Neural crest cell (in vitro differentiated cells): Measurements from ENCODE around the gene LSP1. TPM values are rescaled to one million over a fixed set of nuclear protein-coding genes. Genes with fewer than 3 reads are reported as not detected.
"Not testable (repeated sequence)": the region's sequence is repeated elsewhere in the genome, so short reads cannot be mapped to it uniquely, and the experiment has no call there.

Source experiments
- DNase-seq: peaks from one replicate; pipeline ENCODE4 v3.0.0; 2021; ENCODE audit warnings: low read depth, mixed read lengths, low spot score
- H3K27ac Mint-ChIP-seq: one replicate; pipeline ENCODE4 v1.8.0; 2021; ENCODE audit warnings: mild to moderate bottlenecking, mixed read lengths; ENCODE audit not compliant: unreplicated experiment
- H3K27me3 Mint-ChIP-seq: 2 replicates; pipeline ENCODE4 v1.8.0; 2021; ENCODE audit warnings: low read depth, mild to moderate bottlenecking, mixed read lengths
- H3K36me3 Mint-ChIP-seq: 2 replicates; pipeline ENCODE4 v1.8.0; 2021; ENCODE audit warnings: low read depth, mild to moderate bottlenecking, mixed read lengths
- H3K4me1 Mint-ChIP-seq: 2 replicates; pipeline ENCODE4 v1.8.0; 2021; ENCODE audit warnings: mixed read lengths
- H3K4me3 Mint-ChIP-seq: one replicate; pipeline ENCODE4 v1.8.0; 2021; ENCODE audit warnings: mild to moderate bottlenecking, mixed read lengths
- H3K9me3 Mint-ChIP-seq: 2 replicates; pipeline ENCODE4 v1.8.0; 2021; ENCODE audit warnings: mixed read lengths
- total RNA-seq: library from RNA; stranded (reverse); gene quantifications from 2 replicates; pipeline ENCODE4 v1.2.1, GENCODE V29; 2021
- TF ChIP-seq, protein P1 (sequence below): fragments of 200-600 bp; sonication (generic); conservative IDR thresholded peaks from 2 replicates; pipeline ENCODE4 v1.5.0; 2021; ENCODE audit warnings: antibody characterized with exemption, mild to moderate bottlenecking

Gene LSP1
- total RNA-seq, 1 donor from 2014 or later, result not detected

DNA sequence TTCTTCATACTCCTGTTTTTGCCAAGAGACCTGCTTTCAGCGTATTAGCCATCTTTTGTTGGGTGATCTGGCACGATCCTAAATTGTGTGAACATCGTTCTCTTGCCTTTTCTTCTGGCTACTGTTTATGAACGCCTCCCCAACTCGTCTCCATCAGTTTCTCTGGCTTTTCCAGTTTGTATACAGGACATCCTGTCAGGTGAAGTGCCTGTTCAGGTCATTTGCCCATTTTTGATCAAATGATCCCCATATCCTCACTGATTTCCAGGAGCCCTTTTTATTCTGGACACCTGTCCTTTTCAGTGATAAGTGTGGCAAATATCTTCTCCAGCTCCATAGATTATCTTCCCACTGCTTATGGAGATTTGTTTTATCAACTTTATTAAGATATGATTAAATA lies 40.6 kb upstream of the LSP1 start:
- H3K27ac Mint-ChIP-seq, result no peak overlapping the region

DNA sequence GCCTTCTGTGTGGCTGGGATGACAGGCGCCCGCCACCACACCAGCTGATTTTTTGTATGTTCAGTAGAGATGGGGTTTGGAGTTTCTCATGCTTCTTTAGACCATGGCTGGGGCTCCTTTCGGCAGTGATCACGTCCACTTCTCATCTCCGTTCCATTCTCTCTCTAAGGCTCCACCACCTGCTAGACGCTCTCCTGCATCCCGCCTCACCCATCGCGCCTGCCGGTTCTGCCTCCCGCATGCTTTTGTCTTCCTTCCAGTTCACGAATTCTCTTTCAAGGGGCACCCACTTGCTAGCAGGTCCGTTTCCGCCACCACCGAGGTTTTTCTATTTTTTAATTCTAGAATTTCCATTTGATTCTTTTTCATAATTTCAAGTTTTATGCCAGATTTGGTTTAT lies 40.1 kb upstream of the LSP1 start:
- Mint-ChIP-seq H3K4me3 (no peak overlapping the region), H3K4me1 (peaks cover 6% of the 10 kb centered on the region), H3K36me3 (no peaks in the 10 kb centered on the region), H3K27ac (no peak overlapping the region), H3K27me3 (no peaks in the 10 kb centered on the region), H3K9me3 (peaks cover 3% of the 10 kb centered on the region)
- TF ChIP-seq, protein P1, sequence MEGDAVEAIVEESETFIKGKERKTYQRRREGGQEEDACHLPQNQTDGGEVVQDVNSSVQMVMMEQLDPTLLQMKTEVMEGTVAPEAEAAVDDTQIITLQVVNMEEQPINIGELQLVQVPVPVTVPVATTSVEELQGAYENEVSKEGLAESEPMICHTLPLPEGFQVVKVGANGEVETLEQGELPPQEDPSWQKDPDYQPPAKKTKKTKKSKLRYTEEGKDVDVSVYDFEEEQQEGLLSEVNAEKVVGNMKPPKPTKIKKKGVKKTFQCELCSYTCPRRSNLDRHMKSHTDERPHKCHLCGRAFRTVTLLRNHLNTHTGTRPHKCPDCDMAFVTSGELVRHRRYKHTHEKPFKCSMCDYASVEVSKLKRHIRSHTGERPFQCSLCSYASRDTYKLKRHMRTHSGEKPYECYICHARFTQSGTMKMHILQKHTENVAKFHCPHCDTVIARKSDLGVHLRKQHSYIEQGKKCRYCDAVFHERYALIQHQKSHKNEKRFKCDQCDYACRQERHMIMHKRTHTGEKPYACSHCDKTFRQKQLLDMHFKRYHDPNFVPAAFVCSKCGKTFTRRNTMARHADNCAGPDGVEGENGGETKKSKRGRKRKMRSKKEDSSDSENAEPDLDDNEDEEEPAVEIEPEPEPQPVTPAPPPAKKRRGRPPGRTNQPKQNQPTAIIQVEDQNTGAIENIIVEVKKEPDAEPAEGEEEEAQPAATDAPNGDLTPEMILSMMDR, result no peak
- no peak for DNase-seq

More for the DNA sequence above, 40.6 kb upstream of the LSP1 start:
- Mint-ChIP-seq H3K9me3 (peaks cover 3% of the 10 kb centered on the region), H3K36me3 (no peaks in the 10 kb centered on the region), H3K27me3 (no peaks in the 10 kb centered on the region), H3K4me3 (no peak overlapping the region), H3K4me1 (peaks cover 3% of the 10 kb centered on the region)
- TF ChIP-seq, protein P1, result no peak
- DNase-seq, result no peak

DNA sequence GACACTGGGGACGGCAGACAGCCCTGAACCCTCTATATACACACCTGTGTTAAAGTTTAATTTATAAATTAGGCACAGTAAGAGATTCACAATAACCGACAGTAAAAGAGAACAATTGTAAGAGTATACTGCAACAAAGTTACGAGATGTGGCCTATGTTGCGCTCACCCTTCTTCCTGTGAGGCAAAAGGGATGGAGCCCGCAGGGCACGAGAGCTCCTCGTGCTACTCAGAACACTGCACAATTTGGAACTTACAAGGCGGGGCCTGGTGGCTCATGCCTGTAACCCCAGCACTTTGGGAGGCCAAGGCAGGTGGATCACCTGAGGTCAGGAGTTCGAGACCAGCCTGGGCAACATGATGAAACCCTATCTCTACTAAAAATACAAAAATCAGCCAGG lies 39.5 kb upstream of the LSP1 start:
- not testable (repeated sequence) for H3K36me3 Mint-ChIP-seq, H3K9me3 Mint-ChIP-seq, DNase-seq, H3K4me3 Mint-ChIP-seq, H3K27ac Mint-ChIP-seq, H3K27me3 Mint-ChIP-seq, H3K4me1 Mint-ChIP-seq

DNA sequence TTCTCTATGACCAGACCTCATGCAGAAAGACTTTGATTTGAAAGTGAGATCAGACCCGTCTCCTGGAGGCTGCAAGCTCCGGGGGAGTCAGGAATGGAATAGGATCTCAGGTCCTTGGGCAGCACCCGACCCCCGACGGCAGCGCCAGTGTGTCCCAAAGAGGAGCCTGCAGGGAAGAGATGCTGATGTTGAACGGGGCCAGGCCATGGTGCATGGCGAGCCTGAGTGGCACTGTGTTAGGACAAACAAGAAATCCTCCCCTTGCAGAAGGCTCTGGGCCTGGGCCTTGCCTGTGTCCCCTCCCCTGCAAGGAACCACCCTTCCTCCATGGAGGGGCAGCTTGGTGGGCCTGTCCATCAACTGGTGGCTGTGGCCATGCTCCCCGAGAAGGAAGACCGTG lies 38.2 kb upstream of the LSP1 start:
- Mint-ChIP-seq H3K4me3 (no peak overlapping the region), H3K9me3 (peaks cover 3% of the 10 kb centered on the region), H3K4me1 (peaks cover 6% of the 10 kb centered on the region), H3K36me3 (no peaks in the 10 kb centered on the region), H3K27me3 (no peaks in the 10 kb centered on the region), H3K27ac (no peak overlapping the region)
- no peak for DNase-seq
- TF ChIP-seq, protein P1, result no peak

DNA sequence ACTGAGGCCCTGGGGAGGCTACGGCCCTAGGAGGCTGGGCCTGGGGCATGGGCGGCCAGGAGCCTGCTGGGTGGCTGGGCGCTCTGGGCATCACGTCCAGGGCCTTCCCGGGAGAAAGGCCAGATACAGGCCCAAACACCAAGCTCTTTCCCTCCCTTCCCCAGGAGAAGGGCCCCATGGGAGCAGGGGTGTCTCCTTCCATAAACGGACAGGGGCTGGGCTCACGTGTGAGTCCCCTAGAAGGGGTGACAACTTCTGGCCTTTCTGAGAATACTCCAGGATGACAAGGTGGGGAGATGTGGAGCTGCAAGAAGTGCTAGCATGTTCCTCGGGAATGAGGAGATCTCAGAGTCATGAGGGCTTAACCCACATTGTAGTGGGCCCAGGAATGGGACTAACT lies 37.6 kb upstream of the LSP1 start:
- Mint-ChIP-seq H3K4me1 (peaks cover 6% of the 10 kb centered on the region), H3K36me3 (no peaks in the 10 kb centered on the region), H3K4me3 (no peak overlapping the region), H3K27ac (no peak overlapping the region), H3K9me3 (peaks cover 3% of the 10 kb centered on the region), H3K27me3 (no peaks in the 10 kb centered on the region)
- TF ChIP-seq, protein P1, result no peak
- no peak for DNase-seq

DNA sequence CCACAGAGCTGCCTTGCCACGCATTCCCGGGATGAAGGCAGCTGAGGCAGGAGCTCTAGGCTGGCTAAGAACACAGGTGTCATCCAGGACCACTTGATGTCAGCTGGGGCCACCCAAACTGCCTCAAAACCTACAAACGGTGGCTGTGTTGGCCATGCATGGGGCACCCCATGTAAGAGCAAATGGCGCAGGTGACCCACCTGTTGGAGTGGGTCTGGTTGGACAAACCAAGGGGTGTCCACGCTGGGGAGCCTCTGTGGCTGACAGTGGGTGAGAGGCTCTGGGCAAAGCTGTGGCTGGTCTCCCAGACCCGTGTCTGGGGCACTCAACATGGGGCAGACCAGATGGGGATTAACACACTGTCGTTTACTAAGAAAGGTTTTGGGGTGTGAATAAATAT lies 37.1 kb upstream of the LSP1 start:
- H3K36me3 Mint-ChIP-seq, result no peaks in the 10 kb centered on the region
- H3K9me3 Mint-ChIP-seq, result peaks cover 3% of the 10 kb centered on the region
- no peak for DNase-seq
- H3K4me1 Mint-ChIP-seq, result peaks cover 6% of the 10 kb centered on the region
- H3K4me3 Mint-ChIP-seq, result no peak overlapping the region
- H3K27ac Mint-ChIP-seq, result no peak overlapping the region
- TF ChIP-seq, protein P1, result no peak
- no peaks in the 10 kb centered on the region for H3K27me3 Mint-ChIP-seq
